GM21717 (cell line): ENCODE measurements around the gene KIRREL3.

Experiments
- ATAC-seq: cut with Tn5 transposase; IDR thresholded peaks from one replicate; pipeline ENCODE4 v1.9.1; 2021; ENCODE audit warnings: mild to moderate bottlenecking, moderate library complexity; ENCODE audit not compliant: unreplicated experiment

KIRREL3 gene

DNA sequence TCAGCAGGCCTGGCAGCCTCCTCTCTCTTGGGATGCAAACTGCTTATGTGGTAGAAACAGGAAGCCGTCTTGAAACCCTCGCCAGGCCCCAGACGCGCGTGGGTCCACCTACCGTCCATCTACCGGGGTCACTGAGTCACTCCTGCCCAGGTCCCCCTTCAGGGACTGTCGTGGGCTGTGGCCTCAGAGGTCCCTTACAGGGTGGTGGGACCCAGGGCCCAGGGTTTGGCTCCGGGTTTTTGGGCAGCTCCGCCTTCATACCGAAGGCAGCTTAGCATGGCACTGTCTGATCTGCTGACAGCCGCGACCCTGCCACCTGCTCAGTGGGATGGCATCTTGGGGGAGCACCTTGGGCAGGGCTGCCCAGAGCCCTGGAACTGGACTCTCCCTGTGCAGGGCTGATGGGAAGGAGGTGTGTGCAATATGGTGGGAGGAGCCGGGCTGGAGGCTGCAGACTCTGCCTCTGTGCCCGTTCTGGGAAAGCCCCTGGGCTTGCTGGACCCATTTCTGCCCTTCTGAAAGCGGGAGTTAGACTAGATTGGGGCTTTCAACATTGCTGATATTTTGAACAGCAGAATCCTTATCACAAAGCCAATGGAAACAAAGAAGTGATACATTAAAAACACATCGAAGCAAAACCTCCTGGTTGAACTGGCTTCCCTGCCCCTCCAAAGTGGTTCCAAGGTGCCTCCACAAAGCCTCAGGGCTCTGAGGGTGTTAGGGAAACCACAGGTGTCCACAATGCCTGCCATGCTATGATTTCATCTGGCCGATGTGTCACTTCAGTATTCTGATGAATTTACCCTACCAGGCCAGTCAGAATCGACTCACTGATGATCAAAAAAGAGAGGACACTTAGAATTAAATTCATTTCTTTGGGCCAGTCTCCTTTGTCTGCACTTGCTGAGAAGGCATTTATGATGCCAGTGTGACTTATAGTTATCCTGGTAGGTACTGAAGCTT is 316.5 kb downstream of the KIRREL3 start:
- ATAC-seq, result no peak

GRCh38 chr11:126682590-126682989 is 318.0 kb downstream of the KIRREL3 start:
- no peak for ATAC-seq

GRCh38 chr11:126680700-126681099 is 319.9 kb downstream of the KIRREL3 start:
- no peak for ATAC-seq

DNA sequence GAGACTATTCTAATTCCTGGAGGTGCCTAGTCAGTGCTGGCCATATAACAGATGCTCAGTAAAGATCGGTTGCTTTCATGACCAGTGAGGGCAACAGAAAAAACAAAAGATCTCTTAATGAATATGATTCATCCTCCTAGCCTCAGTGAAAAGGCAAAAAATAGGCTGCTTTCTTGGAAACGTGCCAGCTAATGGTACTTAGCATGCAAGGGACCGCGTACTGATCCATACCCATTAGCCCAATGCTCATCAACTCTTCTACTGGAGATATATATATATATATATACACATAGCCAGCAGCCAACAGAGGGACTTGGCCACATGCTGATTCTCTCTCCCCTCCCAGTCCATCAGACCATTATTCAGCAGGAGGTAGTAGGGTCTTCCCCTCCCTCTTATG is 320.4 kb downstream of the KIRREL3 start:
- ATAC-seq, result no peak

DNA sequence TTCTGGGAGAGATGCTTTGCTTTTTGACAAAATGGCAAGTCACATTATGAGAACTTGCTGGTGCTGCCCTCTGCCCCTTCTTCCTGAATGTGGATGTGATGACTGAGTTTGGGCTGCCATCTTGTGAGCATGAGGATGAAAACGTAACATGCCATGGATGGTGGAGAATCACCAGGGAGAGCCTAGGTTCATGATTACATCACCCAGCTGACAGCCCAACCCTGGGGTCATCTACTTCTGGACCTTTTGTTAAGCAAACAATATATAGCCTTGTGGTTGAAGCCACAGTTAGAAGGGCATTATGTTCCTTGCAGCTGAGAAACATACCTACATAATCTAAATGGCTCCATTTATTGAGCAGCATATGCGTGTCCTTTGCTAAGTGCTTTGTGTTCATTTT is 321.5 kb downstream of the KIRREL3 start:
- no peak for ATAC-seq

DNA sequence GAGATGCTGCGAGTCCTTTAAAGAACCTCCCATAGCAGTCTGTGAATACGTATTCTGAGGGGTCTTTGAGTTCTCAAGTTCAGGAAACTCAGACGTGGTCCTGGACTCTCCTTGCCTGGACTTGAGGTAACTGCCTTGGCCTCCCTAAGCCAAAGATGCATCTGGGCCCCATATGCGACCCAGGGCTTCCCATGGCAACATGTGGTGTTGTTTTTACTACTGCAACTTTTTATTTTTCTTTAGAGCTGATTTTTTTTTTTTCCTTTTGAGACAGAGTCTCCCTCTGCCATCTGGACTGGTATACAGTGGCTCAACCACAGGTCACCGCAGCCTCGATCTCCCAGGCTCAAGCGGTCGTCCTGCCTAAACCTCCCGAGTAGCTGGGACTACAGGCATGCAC is 324.0 kb downstream of the KIRREL3 start:
- no peak for ATAC-seq

GRCh38 chr11:126673319-126673718 is 327.3 kb downstream of the KIRREL3 start:
- no peak for ATAC-seq

- no peak for ATAC-seq
Measured at GRCh38 chr11:126669416-126669815, 331.2 kb downstream of the KIRREL3 start.

DNA sequence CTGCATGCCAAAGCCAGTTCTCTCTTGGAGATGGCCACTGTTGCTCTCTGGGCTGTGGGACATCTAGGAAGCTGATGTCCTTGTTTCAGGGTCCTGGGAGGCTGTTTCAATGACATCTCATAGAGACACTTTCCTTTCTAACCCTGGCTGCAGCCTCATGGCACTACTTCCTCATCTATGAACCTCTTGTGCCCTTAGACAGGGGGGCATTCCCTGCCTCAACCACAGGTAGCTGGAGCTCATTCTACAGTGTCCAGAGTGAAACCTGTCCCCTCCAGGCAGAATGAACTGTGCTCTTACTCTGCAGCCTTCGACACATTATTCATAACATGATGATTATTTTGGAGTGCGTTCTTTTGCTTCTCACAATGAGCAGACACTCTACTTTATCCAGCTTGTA is 335.9 kb downstream of the KIRREL3 start:
- peak; percentile 53 for ATAC-seq

DNA sequence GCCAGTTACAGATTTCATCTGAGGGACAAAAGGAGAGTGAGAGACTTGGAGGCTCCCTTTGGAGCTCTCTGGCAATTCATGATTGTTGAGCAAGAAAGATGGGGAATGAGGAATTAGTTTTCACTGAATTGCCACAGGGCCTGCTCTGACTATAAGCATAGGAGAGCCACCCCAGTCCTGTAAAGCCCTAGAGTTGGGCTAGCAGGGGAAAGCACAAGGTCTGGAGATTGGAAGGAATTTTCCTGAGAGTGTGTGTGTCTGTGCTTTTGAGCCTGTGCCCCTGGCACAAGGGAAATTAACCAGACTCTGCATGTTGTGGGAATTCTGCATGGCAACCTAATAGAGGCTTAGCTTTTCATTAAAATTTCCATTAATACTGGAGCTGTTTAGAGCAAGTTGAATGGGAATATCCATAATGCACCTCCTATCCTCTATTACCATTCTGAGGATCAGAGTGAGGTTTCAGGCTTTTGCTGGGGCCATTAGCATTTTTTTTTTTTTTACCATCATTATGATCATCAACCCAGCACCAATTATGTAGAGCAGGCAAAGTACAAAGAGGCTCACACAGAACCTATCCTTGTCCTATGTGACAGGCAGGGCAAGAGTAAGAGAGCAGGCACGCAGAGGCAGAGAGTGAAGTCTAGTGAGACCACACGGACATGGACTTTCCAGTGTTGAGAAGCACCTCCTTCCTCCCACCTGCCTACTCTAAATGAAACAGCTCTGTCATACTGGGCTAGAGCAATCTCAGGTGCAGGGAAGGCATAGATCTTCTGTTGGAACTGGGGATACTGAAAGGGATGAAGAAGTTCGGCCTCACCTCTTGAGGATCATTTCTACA is 336.6 kb downstream of the KIRREL3 start:
- ATAC-seq, result peak; percentile 56

GRCh38 chr11:126662035-126662790 is 338.4 kb downstream of the KIRREL3 start:
- no peak for ATAC-seq

- no peak for ATAC-seq
Measured at GRCh38 chr11:126660761-126661425, 339.7 kb downstream of the KIRREL3 start.

DNA sequence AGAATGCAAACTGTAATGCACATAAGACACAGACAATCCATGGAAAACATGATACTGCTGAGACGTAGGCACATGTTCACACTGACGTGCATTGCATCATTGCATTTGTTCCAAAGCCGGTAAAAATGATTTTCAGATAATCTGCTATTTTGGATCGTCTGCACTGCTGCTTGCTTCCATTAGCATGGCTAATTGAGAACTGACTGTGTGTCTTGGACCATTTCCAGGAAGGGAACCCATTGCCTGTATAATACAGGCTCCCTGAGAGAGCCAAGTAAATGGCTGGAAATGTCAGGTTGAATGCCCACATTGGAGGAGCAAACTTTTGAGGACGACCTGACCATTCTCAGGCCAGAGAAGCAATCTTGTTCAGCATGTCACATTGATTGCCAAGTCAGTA is 340.2 kb downstream of the KIRREL3 start:
- no peak for ATAC-seq

DNA sequence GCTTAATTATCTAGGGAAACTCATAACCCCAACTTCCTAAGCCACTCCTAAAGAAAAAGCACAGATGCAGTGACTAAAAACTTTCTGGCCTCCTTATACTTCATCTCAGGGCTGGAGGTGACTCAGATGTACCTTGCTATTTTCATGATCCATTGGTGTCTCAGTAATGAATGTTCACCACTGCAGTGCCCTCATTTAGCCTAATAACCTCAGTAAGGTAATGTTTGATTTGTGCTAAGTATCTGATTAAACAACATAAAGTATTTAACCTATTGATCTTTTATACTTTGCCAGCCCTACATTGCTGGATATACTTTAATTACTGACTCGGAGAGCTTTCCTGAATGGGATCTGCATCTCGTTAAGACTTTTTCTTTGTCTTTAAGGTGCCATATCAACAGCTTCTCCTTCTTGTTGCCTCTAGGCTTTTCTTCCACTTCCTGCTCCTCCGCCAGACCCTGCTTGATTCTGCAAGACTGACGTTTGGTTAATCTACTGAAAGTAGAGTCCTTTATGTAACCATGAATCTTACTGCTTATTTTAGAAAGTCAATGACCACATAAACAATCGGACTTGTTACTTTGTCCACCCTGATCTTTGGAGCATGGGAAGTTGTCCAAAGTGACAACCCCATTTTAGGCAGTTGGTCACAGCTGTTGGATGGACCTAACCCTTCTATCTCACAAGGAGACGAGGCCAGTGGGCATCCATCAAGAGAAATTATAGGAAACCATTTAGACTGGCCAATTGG is 342.1 kb downstream of the KIRREL3 start:
- no peak for ATAC-seq

DNA sequence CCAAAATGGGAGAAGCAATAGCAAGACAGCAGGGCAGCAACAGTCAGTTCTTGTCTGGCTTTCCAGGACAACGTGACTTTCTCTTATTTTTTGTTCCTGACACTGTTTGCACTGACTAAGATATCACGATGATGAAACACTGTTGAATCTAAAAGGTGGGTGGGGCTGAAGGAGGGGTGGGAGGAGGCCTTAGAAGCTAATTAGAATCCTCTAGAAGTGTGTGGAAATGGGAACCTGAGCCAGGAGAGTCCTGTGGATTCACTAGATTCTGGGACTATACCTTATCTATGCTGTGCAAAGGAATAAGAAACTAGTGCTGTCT is 344.8 kb downstream of the KIRREL3 start:
- no peak for ATAC-seq

GRCh38 chr11:126654886-126655806 is 345.4 kb downstream of the KIRREL3 start:
- no peak for ATAC-seq

DNA sequence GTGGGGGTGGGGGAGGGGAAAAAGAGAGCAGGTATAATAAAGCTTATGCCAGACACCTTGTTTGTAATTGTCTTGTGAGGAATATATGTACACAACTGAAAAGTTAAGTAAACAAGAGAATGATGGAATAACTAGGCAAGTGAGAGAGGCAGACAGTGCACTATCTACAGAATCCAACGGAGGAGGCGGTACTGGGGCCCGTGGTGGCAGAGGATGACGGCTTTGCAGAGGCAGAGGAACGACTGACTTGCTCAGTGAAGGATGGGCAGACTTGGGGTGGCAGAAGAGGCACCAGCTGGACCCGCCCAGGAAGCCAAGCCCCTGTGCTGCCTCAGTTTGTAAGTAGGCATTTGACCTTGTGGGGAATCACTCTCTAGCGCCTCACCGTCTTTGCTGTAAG is 347.5 kb downstream of the KIRREL3 start:
- no peak for ATAC-seq

- no peak for ATAC-seq
Measured at GRCh38 chr11:126647735-126648134, 352.8 kb downstream of the KIRREL3 start.
